ENCODE data around the gene PLCB2. TPM values are rescaled to one million over a fixed set of nuclear protein-coding genes. Genes with fewer than 3 reads are reported as not detected.

PLCB2 gene, protein sequence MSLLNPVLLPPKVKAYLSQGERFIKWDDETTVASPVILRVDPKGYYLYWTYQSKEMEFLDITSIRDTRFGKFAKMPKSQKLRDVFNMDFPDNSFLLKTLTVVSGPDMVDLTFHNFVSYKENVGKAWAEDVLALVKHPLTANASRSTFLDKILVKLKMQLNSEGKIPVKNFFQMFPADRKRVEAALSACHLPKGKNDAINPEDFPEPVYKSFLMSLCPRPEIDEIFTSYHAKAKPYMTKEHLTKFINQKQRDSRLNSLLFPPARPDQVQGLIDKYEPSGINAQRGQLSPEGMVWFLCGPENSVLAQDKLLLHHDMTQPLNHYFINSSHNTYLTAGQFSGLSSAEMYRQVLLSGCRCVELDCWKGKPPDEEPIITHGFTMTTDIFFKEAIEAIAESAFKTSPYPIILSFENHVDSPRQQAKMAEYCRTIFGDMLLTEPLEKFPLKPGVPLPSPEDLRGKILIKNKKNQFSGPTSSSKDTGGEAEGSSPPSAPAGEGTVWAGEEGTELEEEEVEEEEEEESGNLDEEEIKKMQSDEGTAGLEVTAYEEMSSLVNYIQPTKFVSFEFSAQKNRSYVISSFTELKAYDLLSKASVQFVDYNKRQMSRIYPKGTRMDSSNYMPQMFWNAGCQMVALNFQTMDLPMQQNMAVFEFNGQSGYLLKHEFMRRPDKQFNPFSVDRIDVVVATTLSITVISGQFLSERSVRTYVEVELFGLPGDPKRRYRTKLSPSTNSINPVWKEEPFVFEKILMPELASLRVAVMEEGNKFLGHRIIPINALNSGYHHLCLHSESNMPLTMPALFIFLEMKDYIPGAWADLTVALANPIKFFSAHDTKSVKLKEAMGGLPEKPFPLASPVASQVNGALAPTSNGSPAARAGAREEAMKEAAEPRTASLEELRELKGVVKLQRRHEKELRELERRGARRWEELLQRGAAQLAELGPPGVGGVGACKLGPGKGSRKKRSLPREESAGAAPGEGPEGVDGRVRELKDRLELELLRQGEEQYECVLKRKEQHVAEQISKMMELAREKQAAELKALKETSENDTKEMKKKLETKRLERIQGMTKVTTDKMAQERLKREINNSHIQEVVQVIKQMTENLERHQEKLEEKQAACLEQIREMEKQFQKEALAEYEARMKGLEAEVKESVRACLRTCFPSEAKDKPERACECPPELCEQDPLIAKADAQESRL
- 36.4 TPM for total RNA-seq

DNA sequence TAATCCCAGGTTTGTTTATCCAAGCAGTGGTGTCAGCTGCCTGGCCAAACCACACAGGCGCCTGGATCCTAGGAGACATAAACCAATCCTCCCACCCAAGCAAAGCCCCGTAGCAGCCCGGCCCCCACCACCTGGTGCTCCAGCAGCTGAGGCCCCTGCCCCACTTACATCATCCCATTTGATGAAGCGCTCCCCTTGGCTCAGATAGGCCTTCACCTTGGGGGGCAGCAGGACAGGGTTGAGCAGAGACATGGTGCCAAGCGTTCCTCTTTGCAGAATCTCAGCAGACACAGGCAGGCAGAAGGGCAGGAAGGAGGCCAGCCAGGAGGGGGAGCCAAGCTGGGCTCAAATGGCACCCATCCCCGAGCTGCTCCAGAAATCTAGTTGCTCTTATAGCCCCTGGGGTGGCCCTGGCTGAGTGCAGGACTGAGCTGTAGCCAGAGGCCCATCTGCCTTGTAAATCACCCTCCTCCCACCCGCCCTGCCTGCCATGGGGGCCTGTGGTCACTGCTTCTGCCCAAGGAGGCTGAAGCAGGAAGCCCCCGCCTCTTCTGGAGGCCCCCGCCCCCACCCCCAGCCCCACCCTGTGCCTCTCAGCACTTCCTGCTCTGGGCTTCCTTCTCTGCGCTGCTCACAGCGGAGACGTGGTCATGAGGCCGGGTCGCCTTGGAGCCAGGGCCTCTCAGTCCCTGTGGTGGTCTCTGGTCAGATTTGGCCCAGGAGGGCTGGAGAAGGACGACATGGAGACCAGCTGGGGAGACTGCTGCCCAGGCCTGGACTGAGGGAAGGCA, at the start of gene PLCB2:
PLCB2 (minus strand) TSS at position 515 of the 791 bp plus-strand sequence; CDS start at position 252, 263 bp downstream.
- peak; percentile 35 for DNase-seq (ENCODE audit: low spot score)

DNA sequence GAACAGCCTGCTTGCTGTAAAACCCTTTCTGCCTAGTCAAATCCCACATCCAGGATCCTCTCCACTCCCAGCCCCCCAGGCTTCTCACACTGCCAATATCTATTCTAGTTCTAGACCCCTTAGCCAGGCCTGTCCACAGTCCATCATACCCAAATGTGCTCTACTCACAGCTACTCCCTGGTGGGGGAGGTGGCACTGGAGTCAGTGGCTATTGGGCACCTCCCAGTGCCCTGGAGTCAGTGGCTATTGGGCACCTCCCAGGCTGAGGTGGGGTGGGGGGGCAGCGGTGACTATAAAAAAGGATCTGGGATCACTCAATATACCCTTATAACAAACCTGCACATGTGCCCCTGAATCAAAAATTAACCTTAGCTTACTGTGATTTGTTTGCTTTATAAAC, 49.5 kb upstream of the PLCB2 start:
- DNase-seq (ENCODE audit: low spot score) = no peak

DNA sequence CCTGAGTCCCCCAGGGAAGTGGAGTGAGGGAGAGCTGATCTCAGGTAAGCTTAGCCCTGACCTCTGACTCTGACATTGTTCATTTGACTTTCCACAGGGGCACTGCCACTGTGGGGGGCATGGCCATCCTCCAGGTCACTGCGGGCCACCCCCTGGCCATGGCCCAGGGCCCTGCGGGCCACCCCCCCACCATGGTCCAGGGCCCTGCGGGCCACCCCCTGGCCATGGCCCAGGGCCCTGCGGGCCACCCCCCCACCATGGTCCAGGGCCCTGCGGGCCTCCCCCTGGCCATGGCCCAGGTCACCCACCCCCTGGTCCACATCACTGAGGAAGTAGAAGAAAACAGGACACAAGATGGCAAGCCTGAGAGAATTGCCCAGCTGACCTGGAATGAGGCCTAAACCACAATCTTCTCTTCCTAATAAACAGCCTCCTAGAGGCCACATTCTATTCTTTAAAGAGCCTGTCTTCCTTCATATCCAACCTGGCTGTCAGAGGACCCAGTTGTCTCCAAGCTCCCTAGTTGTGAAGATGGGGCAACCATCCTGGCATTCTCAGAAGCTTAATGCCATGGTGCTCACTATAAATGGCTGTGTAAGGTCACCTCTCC, 48.3 kb upstream of the PLCB2 start:
- no peak for DNase-seq (ENCODE audit: low spot score)

DNA sequence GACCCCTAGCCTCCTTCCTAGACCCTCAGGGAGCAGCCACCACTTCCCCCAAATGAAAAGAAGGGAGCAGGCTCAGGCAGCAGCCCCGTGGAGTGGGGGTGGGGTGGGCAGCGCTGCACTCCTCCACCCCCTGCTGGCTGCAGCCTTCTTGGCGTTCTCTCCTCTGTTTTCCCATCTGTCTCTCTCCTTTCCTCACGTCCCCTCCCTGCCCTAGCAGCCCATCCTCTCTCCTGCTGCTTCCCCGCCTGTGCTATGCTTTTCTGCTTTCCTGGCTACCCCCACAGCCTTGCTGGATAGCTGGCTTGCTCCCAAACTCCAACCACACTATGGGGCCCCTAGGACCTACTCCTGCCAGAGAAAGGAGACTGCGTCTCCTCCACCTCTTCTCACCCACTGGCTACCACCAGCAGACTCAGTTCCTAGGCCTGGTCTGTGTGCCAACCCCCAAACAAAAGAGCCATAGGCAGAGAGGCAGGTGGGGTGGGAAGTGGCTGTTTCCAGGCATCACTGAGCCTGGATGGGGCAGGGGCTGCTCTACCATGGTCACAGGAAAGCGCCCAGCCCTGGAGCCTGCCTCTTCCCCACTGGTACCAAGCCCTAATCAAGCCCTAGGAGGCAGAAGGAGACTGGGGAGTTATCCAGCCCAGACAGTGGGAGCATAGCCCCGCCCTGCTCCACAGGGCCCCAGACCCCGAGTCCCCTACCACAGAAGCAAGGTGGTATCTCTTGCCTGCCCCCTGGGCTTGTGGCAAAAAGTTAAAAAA, 46.9 kb upstream of the PLCB2 start:
- no peak for DNase-seq (ENCODE audit: low spot score)

DNA sequence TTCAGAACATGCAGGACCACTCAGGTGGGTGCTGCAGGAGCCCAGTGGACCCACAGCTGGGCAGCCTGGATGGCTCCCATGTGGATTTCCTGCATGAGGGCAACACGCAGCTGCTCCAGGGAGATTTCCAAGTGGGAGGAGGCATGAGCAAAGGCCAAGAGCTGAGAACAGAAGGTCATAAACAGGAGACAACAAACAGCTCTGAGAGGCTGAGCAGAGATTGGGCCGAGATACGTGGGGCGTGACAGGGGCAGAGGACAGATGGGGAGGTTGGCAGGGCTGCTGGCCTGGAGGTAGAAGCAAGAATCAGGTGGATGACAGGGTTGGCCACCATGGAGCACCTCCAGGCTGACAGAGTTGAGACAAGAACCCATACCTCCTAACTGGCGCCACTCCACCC, 46.0 kb upstream of the PLCB2 start:
- DNase-seq (ENCODE audit: low spot score) = no peak

DNA sequence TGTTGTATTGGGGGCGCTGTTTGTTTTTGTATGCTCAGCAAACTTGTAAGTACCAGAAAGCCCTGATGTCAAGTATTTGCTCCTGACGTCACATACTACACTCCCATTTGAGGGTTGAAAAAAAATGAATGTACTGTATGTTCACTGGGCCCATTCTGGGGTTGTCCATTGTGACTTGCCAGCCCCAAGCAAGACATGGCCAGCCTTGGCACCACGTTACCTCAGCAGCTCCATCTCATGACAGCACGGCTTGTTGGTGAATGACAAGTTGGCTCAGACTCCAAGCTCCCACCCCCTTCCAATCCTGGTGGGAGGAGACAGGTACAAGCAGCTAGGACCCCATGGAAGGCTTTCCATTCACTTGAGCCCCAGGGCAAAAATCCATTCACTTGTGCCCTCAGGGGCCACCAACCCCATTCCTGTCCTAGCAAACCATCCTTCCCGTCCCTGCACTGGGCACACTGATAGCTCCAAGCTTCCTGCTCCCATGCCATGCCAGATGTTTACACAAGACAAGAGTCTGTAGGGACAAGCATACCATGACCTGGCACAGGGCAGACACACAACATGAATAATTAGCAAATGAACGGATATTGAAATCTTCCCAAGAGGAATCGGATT, 44.7 kb upstream of the PLCB2 start:
- no peak for DNase-seq (ENCODE audit: low spot score)

DNA sequence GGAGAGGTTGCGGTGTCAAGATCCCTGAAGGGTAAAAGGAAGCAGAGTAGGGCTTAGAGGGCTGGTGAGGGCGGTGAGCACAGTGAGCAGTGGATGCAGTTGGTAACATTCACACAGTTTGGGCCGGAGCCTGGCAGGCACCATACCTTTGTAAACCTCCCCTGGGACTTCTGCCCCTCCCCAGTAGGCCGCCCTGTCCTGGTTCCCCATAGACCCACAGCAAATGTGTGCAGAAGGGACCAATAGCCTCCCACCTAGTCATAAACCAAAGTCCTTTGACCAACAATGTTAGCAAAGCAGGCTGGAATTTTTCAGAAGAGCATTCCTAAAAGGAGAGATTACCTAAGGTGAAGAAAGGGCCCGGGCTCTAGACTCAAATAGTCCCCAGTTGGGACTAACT, 41.4 kb upstream of the PLCB2 start:
- DNase-seq (ENCODE audit: low spot score) = no peak

DNA sequence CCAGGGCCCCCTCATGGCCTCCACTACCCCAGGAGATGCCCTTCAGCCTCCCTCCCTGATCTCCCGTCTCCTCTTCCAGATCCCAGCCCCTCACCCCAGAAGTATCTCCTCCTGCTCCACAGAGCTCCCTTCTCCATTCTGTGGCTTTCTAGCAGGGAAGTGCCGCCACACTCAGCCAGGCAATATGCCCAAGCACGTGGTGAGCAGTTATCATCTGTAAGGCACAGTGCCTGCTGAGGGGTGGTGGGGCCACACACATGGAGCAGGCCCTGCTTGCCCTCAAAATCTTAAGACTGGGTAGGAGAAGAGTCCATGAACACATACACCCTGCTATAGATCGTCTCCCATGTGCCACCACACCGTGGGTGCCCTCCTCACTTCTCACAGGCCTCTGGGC, 40.7 kb upstream of the PLCB2 start:
- no peak for DNase-seq (ENCODE audit: low spot score)

DNA sequence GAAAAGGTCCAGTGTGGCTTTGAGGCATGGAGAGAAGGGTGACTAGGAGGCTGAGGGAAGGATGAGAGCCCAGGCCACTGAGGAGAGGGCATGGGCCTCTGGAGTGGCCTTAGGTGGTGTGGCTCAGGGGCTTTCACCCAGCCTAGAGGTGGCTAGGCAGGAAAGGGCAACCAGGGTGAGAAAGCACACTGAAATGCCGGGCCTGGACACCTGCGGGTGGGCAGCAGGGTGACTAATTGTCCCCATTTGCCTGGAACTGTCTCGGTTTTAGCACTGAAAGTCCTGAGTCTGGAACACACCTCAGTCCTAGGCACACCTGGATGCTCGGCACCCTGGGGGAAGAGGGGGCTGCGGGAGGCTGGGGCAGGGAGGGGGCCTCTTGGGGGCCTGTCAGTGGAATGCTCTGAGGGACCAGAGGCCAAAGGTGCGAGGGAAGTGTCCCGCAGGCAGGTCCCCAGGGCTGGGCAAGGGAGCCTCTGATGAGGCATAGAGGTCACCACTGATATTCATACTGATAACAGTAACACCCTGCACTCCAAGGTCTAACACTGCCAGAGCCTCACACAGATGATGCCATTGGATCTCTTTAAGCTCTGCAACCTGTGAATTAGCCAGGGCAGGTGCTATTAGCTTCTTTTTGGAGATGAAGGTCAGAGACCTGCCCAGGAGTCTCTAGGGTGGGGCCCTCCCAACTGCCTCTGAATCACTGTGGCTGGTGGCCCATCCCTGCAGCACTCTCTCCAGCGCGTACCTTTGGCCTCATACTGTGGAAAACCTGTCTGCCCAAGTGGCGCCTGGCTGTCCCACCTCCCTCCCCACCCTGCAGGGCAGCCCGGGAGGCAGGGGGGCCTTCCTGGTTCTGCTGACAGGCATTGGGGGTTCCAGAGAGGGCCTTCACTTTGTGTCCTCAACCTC, 40.1 kb upstream of the PLCB2 start:
- no peak for DNase-seq (ENCODE audit: low spot score)

DNA sequence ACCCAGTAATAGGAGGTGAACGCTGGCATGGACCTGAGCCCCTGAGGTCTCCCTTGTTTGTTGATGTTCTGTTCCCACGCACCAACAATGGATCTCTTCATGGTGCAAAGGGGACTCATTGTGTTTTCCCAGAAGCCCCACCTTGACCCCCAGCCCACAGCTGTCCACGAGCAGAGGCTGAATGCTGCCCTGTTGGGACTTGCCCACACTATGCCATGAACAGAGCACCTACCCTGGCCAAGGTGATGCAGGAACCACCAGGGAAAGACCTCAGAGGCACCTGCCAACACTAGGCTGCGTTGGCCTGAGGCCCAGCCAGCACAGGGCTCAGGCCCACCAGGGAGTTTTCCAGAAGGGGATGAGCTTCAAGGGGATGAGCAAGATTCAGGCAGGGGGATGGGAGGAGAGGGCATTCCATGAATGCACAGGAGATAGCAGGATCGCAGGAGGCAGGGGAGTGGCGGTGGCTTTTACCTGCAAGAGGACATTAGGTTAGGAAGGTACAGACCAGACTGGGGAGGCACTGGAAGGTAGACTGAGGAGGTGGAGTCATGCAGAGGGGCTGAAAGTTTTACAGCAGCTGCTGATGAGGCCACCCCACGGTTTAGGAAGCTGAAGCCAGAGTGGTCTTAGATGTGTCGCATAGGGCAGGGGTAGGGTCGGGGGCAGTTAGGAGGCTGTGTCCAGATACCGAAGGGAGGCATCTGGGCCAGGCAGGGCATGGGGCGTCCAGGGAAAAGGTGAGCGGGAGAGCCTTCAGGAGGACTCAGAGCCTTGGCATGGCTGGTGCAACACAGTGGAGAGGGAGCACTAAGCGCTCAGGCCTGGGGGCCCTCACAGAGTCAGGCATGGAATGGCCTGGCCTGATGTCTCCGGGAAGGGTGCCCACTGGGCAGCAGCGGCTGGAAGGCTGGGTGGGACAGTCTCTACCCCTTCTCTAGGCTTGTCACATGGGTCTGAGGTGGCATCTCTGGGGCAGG, 39.1 kb upstream of the PLCB2 start:
- no peak for DNase-seq (ENCODE audit: low spot score)

DNA sequence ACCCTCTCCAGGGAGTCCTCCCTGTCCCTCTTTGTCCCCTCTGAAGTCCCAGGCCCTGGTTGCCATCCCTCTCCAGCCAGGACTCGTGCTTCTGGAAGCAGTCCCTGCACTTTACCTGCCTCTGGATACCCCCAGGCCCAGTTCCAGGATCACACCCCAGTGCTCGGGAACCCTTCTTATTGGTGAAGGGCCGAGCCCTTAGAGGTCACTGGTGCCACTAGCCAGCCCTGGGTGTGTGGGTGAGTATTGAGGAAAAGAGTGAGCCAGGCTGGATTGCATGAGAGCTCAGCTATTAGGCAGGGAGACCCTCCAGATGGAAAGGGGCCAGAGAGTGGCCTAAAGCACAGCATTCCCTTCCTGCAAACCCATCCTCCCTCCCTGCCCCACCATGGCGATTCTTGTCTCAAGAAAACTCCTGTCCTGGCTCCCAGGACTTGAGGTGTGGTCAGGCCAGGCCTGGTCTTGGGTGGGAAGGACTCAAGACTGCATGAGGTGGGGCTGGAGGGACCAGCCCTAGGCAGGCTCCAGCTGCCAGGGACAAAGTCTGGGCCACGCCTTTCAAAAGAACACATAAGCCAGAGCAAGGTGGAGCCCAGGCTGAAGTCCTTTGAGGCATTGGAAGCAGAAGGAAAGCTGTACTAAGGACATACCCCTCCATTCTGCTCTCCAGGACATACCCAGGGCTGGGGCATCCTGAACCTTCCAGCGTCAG, 38.3 kb upstream of the PLCB2 start:
- DNase-seq (ENCODE audit: low spot score) = peak; percentile 82

DNA sequence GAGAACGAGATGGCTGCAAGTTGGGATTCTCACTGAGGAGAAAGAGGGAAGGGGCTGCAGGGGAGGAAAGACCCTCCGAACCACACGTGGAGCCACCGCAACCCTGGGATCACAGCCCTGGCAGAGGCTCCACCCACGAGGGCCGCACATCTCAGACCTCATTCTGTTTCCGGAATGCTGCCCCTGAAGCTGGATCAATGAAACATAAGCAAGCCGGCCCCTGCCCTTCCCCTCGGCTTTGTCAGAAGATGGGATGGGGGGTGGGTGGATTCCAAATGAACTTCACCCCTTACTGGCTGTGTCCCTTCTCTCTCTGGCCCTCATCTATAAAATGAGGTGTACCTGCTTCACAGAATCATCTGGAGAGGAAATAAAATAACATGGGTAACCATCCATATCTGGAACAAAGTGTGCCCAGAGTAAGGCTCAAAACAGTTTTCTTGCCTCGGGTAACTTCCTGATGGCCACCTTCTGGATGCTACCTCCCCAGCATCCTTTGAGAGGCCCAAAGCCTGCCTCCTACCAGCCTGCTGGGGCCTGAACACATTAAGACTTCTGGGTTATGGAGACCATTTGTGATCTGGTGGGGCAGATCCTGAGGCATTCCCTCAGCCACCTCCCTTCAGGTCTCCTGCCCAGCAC, 37.6 kb upstream of the PLCB2 start:
- DNase-seq (ENCODE audit: low spot score) = no peak

DNA sequence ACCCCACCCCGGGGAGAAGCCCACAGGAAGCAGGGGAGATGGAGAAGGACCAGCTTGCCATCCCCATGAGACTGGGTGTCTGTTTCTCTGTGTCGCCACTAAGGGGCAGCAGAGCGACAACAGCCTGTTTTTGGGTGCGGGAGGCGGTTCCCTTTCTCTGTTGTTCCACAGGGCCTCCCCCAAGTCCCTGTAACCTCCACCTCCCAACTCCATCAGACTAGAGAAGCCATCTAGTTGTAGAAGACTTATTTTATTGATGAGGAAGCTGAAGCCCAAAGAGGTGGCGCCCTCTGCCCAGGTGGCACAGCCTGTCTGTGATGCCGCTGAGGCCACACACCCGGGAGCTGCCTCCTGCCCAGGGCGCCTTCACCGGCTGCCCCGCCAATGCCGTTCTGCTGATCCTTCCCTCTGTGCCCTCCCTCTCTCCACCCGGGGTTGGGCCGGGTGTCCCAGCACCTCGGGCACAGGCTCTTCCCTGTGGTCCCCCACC, 36.9 kb upstream of the PLCB2 start:
- DNase-seq (ENCODE audit: low spot score) = no peak

DNA sequence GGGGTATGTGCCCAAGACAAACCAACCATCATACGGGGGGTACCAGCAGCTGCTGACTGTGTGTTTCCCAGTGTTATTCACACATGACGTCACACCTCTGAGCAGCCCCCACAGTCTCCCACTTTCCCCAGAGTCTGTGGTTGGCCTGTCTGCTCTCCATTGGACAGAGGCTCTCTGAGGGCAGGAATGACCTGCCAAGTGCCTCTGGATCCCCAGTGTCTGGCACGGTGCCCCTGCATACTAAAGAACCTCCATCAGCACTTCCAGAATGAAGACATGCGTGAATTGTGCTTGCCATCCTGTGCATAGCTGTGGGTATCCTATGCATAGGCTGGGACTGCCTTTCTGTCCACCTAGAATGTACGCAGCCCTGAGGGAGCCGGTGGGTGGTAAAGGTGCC, 36.5 kb upstream of the PLCB2 start:
- no peak for DNase-seq (ENCODE audit: low spot score)

DNA sequence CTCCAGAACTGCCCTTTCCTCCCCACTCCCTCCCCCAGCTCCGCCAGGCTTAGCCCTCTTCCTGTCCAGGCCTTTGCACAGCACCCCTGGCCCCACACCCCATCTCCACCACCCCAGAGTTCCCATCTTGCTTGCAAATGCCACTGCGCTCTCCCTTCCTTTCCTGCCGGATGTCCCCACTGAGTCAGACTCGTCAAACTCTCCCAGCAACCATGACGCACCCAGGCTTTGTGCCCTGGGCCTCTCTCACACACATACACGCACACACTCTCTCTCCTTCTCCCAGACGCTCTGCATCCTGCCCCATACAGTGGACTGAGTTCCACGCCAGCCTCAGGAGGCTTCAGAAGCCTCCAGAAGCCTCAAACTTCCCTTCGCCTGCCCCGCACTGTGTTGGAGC, 35.8 kb upstream of the PLCB2 start:
- no peak for DNase-seq (ENCODE audit: low spot score)

Measured in mucosa of gallbladder (tissue), 1 donor.